ENCODE data around the gene MPZL1. TPM values are rescaled to one million over a fixed set of nuclear protein-coding genes. Genes with fewer than 3 reads are reported as not detected.

The MPZL1 gene
- total RNA-seq, 2 experiments from 2014 or later: 1.2 to 1.5 TPM

DNA sequence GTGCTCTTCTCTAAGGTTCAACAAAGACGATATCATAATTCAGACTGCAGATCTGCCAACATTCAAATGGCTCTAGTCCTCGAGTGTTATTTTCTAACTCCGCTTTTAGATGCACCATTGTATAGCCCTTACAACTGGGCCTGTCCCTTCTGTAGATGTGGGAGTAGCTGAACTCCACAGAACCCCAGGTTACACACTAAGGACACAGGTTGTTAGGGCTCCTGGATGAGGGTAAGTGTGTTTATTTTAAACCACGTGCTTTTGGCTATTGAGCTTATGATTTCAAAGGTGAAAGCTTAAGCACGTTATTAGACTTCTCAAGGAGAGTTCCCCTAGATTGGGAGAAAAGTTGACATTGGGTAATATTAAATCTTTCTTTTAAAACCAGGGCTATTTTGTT lies 64.7 kb downstream of the MPZL1 start:
- intact Hi-C loops (cut with DNase I, micrococcal nuclease): no loop called here
- ATAC-seq (ENCODE audit: poor library complexity): no peak
- Mint-ChIP-seq H3K4me3 (no peak overlapping the region), H3K4me1 (ENCODE audit: low read depth) (no peaks in the 10 kb centered on the region), H3K27me3 (no peaks in the 10 kb centered on the region), H3K9me3 (peaks cover 2% of the 10 kb centered on the region), H3K36me3 (ENCODE audit: low read depth) (no peaks in the 10 kb centered on the region), H3K27ac (no peak overlapping the region)
- DNase-seq: no peak
- H3K27ac ChIP-seq (ENCODE audit: low read depth in 1 of 2, low read length in 2 of 2): no peak overlapping the region
- CTCF ChIA-PET: no interaction called here
- no peak for TF ChIP-seq CTCF (IDR thresholded peaks at IDR 0.05)
- no peak overlapping the region for H3K4me3 ChIP-seq (ENCODE audit: low read length)
- no peaks in the 10 kb centered on the region for H3K36me3 ChIP-seq (ENCODE audit: insufficient read depth, low read length)
- POLR2A ChIA-PET: no interaction called here
- no peaks in the 10 kb centered on the region for H3K9me3 ChIP-seq (ENCODE audit: control insufficient read depth in 1 of 2, insufficient read depth in 1 of 2, low read length in 2 of 2)
- no peaks in the 10 kb centered on the region for H3K27me3 ChIP-seq (ENCODE audit: control insufficient read depth in 1 of 2, insufficient read depth in 2 of 2, low read length in 2 of 2)
- H3K4me1 ChIP-seq (ENCODE audit: insufficient read depth, low read length): no peaks in the 10 kb centered on the region

GRCh38 chr1:167789501-167789900 lies 67.7 kb downstream of the MPZL1 start:
- intact Hi-C loops (cut with DNase I, micrococcal nuclease): no loop called here
- DNase-seq (no peak), ATAC-seq (ENCODE audit: poor library complexity) (no peak)
- H3K4me1 ChIP-seq (ENCODE audit: insufficient read depth, low read length): no peaks in the 10 kb centered on the region
- H3K27me3 ChIP-seq (ENCODE audit: control insufficient read depth in 1 of 2, insufficient read depth in 2 of 2, low read length in 2 of 2): no peaks in the 10 kb centered on the region
- H3K36me3 ChIP-seq (ENCODE audit: insufficient read depth, low read length): no peaks in the 10 kb centered on the region
- H3K27ac Mint-ChIP-seq: no peak overlapping the region
- H3K4me3 ChIP-seq (ENCODE audit: low read length): no peak overlapping the region
- H3K4me3 Mint-ChIP-seq: no peak overlapping the region
- H3K4me1 Mint-ChIP-seq (ENCODE audit: low read depth): no peaks in the 10 kb centered on the region
- no peaks in the 10 kb centered on the region for H3K27me3 Mint-ChIP-seq
- no peaks in the 10 kb centered on the region for H3K36me3 Mint-ChIP-seq (ENCODE audit: low read depth)
- no peak for TF ChIP-seq CTCF (IDR thresholded peaks at IDR 0.05)
- no peak overlapping the region for H3K27ac ChIP-seq (ENCODE audit: low read depth in 1 of 2, low read length in 2 of 2)
- POLR2A ChIA-PET: no interaction called here
- CTCF ChIA-PET: no interaction called here
- H3K9me3 Mint-ChIP-seq: no peaks in the 10 kb centered on the region
- H3K9me3 ChIP-seq (ENCODE audit: control insufficient read depth in 1 of 2, insufficient read depth in 1 of 2, low read length in 2 of 2): no peaks in the 10 kb centered on the region

GRCh38 chr1:167790117-167790516 lies 68.3 kb downstream of the MPZL1 start:
- no peak overlapping the region for H3K4me3 ChIP-seq (ENCODE audit: low read length)
- no peaks in the 10 kb centered on the region for H3K27me3 Mint-ChIP-seq
- no peak for TF ChIP-seq CTCF (IDR thresholded peaks at IDR 0.05)
- intact Hi-C loops (cut with DNase I, micrococcal nuclease): no loop called here
- no peaks in the 10 kb centered on the region for H3K9me3 ChIP-seq (ENCODE audit: control insufficient read depth in 1 of 2, insufficient read depth in 1 of 2, low read length in 2 of 2)
- ChIA-PET POLR2A (no interaction called here), CTCF (no interaction called here)
- H3K4me3 Mint-ChIP-seq: no peak overlapping the region
- DNase-seq (no peak), ATAC-seq (ENCODE audit: poor library complexity) (no peak)
- H3K4me1 Mint-ChIP-seq (ENCODE audit: low read depth): no peaks in the 10 kb centered on the region
- H3K9me3 Mint-ChIP-seq: no peaks in the 10 kb centered on the region
- no peaks in the 10 kb centered on the region for H3K36me3 Mint-ChIP-seq (ENCODE audit: low read depth)
- no peaks in the 10 kb centered on the region for H3K36me3 ChIP-seq (ENCODE audit: insufficient read depth, low read length)
- no peaks in the 10 kb centered on the region for H3K27me3 ChIP-seq (ENCODE audit: control insufficient read depth in 1 of 2, insufficient read depth in 2 of 2, low read length in 2 of 2)
- H3K4me1 ChIP-seq (ENCODE audit: insufficient read depth, low read length): no peaks in the 10 kb centered on the region
- no peak overlapping the region for H3K27ac Mint-ChIP-seq
- H3K27ac ChIP-seq (ENCODE audit: low read depth in 1 of 2, low read length in 2 of 2): no peak overlapping the region
